DOHH2 (cell line): Measurements from ENCODE around the gene NRXN3.

Experiments
- H3F3A ChIP-seq: fragments of 200-600 bp; sonication (generic), shearing (Covaris generic); 2 replicates; pipeline ENCODE4 v1.6.0; 2016; ENCODE audit warnings: antibody characterized with exemption, mild to moderate bottlenecking; ENCODE audit not compliant: control insufficient read depth, insufficient read depth
- H3K27ac ChIP-seq: fragments of 200-600 bp; sonication (generic); 2 replicates; pipeline ENCODE4 v1.5.1; 2014; ENCODE audit warnings: low read depth, mild to moderate bottlenecking, low read length, moderate library complexity
- H3K27me3 ChIP-seq: fragments of 200-600 bp; sonication (generic); 2 replicates; pipeline ENCODE4 v1.6.1; 2014; ENCODE audit warnings: mild to moderate bottlenecking, low read length, mixed read lengths; ENCODE audit not compliant: control insufficient read depth
- H3K36me3 ChIP-seq: fragments of 200-600 bp; sonication (generic); 2 replicates; pipeline ENCODE4 v1.6.1; 2014; ENCODE audit warnings: mild to moderate bottlenecking, low read length, moderate library complexity, mixed read lengths; ENCODE audit not compliant: control insufficient read depth
- H3K4me1 ChIP-seq: fragments of 200-600 bp; sonication (generic); 2 replicates; pipeline ENCODE4 v1.6.1; 2014; ENCODE audit warnings: mild to moderate bottlenecking, low read length, mixed read lengths; ENCODE audit not compliant: control insufficient read depth
- H3K4me2 ChIP-seq: fragments of 200-600 bp; sonication (generic); 2 replicates; pipeline ENCODE4 v1.6.0; 2014; ENCODE audit warnings: mild to moderate bottlenecking, low read length, moderate library complexity
- H3K4me3 ChIP-seq: fragments of 200-600 bp; sonication (generic); 2 replicates; pipeline ENCODE4 v1.5.1; 2014; ENCODE audit warnings: mild to moderate bottlenecking, low read length, mixed read lengths
- H3K79me2 ChIP-seq: fragments of 200-600 bp; sonication (generic); 2 replicates; pipeline ENCODE4 v1.6.1; 2014; ENCODE audit warnings: mild to moderate bottlenecking, low read length, mixed read lengths; ENCODE audit not compliant: control insufficient read depth
- H3K9me2 ChIP-seq: fragments of 200-600 bp; sonication (generic); replicated peaks from 2 replicates; pipeline ENCODE4 v1.6.1; 2014; ENCODE audit warnings: mild to moderate bottlenecking, low read length, mixed read lengths; ENCODE audit not compliant: control insufficient read depth
- H3K9me3 ChIP-seq: fragments of 200-600 bp; sonication (generic); 2 replicates; pipeline ENCODE4 v1.6.1; 2014; ENCODE audit warnings: antibody characterized with exemption, low read length, mixed read lengths; ENCODE audit not compliant: control insufficient read depth, insufficient read depth
- H4K20me1 ChIP-seq: fragments of 200-600 bp; sonication (generic); 2 replicates; pipeline ENCODE4 v1.6.0; 2014; ENCODE audit warnings: low read depth, mild to moderate bottlenecking, antibody characterized with exemption, low read length, moderate library complexity; ENCODE audit not compliant: control insufficient read depth, insufficient read depth
- EZH2phosphoT487 ChIP-seq: fragments of 200-600 bp; sonication (generic); IDR thresholded peaks from 2 replicates; pipeline ENCODE4 v1.6.1; 2017; ENCODE audit warnings: borderline replicate concordance, mild to moderate bottlenecking, antibody characterized with exemption, low read length, moderate library complexity, mixed read lengths
- TF ChIP-seq, protein P1 (sequence below): fragments of 200-600 bp; sonication (generic); IDR thresholded peaks from one replicate; pipeline ENCODE4 v1.5.1; 2014; ENCODE audit warnings: antibody characterized with exemption, mild to moderate bottlenecking, low read depth, low read length; ENCODE audit not compliant: poor library complexity, severe bottlenecking

Gene NRXN3

DNA sequence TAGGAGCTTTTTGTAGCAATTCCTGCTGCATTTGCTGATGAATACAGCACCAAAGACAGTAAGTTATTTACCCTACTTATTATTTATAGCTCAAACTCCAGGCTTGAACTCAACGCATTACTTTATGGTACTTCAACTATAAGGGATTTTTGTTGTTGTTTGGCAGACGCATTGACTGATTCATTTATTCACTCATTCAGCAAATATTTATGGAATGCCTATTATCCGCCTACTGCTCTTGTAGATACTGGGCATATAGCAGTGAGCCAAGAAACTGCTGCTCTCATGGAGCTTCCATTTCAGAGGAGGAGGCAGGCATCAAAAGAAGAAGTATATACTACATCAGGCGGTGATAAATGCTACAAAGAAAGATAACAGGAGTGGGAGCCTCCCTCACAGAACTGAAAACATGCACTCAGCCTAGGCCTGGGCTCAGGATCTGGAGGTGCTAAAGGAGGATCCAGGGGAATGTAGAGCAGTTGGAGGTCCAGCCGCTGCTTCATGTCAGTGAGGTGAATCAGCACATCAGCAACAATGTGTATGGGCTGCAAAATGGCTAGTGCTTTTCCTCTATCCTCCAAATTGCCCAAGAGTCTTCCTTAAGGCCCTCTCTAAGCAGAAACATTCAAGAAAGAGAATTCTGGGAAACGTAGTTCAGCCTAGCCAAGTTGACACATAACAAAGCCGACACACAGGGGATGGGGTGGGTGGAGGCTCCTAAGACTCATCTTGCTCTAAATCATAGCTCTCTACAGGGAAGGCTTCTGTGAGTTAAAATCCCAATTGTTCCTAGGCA lies 157.5 kb downstream of the NRXN3 start:
- Histone ChIP-seq H4K20me1 (no peaks in the 10 kb centered on the region), H3K27ac (no peak overlapping the region), H3F3A (no peaks in the 10 kb centered on the region), H3K9me3 (no peaks in the 10 kb centered on the region), H3K4me3 (no peak overlapping the region), H3K4me1 (no peaks in the 10 kb centered on the region), H3K4me2 (no peak overlapping the region), H3K27me3 (no peaks in the 10 kb centered on the region), H3K36me3 (no peaks in the 10 kb centered on the region), H3K9me2 (no peaks in the 10 kb centered on the region), H3K79me2 (no peaks in the 10 kb centered on the region)
- no peak for TF ChIP-seq EZH2phosphoT487
- TF ChIP-seq, protein P1, sequence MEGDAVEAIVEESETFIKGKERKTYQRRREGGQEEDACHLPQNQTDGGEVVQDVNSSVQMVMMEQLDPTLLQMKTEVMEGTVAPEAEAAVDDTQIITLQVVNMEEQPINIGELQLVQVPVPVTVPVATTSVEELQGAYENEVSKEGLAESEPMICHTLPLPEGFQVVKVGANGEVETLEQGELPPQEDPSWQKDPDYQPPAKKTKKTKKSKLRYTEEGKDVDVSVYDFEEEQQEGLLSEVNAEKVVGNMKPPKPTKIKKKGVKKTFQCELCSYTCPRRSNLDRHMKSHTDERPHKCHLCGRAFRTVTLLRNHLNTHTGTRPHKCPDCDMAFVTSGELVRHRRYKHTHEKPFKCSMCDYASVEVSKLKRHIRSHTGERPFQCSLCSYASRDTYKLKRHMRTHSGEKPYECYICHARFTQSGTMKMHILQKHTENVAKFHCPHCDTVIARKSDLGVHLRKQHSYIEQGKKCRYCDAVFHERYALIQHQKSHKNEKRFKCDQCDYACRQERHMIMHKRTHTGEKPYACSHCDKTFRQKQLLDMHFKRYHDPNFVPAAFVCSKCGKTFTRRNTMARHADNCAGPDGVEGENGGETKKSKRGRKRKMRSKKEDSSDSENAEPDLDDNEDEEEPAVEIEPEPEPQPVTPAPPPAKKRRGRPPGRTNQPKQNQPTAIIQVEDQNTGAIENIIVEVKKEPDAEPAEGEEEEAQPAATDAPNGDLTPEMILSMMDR: no peak

DNA sequence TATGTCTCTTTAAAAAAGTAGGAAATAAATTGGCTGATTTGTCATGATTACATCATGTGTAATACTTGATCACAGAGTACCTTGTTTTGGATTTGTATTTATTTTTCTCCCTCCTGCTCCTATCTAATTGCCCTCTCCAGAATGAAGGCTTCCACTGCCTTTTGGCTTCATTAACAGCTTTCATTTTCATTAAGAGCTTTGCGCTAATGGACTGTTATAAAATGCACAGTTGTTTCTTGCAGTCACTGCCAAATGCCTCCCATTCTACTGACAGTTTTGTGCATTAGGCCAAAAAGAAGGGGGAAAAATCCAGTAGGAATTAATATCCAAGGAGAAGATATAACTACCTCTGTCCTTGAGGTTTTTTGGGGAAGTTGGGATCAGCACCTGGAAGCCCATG lies 159.2 kb downstream of the NRXN3 start:
- Histone ChIP-seq H3K79me2 (no peaks in the 10 kb centered on the region), H3K4me1 (no peaks in the 10 kb centered on the region), H3K27me3 (no peaks in the 10 kb centered on the region), H3K4me3 (no peak overlapping the region), H3K36me3 (no peaks in the 10 kb centered on the region), H3F3A (no peaks in the 10 kb centered on the region), H3K4me2 (no peak overlapping the region), H3K27ac (no peak overlapping the region), H3K9me2 (no peaks in the 10 kb centered on the region), H3K9me3 (no peaks in the 10 kb centered on the region), H4K20me1 (no peaks in the 10 kb centered on the region)
- TF ChIP-seq, protein P1: no peak
- TF ChIP-seq EZH2phosphoT487: no peak

DNA sequence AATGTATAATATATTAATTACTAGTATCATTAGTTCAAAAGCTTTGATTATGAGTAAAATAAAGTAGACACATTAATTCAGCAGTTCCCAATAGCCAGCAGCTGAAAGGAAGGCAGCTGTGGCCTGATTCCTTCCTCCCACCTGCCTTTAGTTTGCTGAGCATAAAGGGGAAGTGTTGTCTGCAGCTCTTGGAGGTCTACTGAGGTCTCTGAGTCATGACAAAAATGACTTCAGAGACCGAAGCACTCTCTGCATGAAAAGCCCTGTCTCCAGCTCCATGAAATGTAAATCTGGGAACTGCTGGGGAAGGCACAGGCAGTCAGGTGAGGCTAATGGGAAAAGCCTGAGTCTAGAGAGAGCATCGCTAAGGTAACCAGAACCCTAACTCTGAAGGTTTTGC lies 165.4 kb downstream of the NRXN3 start:
- Histone ChIP-seq H3K36me3 (no peaks in the 10 kb centered on the region), H3K4me1 (no peaks in the 10 kb centered on the region), H3K27me3 (no peaks in the 10 kb centered on the region), H3K79me2 (no peaks in the 10 kb centered on the region), H4K20me1 (no peaks in the 10 kb centered on the region), H3K9me2 (no peaks in the 10 kb centered on the region), H3K27ac (no peak overlapping the region), H3K9me3 (no peaks in the 10 kb centered on the region), H3K4me2 (no peak overlapping the region), H3K4me3 (no peak overlapping the region), H3F3A (no peaks in the 10 kb centered on the region)
- TF ChIP-seq, protein P1: no peak
- no peak for TF ChIP-seq EZH2phosphoT487
